Spleen (tissue), 7 donors: ENCODE data around the gene TUT1.

ENCODE experiments used
- CTCF ChIP-seq, 11 experiments: fragments of 200-600 bp in 7 of 11; fragments of 450-650 bp in 4 of 11; sonication (generic) in 4 of 11; IDR thresholded peaks in 8 of 11; conservative IDR thresholded peaks in 3 of 11; 1 replicate in 7 of 11; 2 replicates in 4 of 11; pipeline versions ENCODE4 v1.4.0 to v1.8.0; 2016 to 2021; ENCODE audit warnings: antibody characterized with exemption in 11 of 11, inconsistent platforms in 4 of 11, mild to moderate bottlenecking in 1 of 11
- POLR2A ChIP-seq, 3 donors: fragments of 450-650 bp; IDR thresholded peaks; one replicate each; pipeline ENCODE4 v1.5.1; 2017; ENCODE audit warnings: antibody characterized with exemption in 3 of 3, mild to moderate bottlenecking in 1 of 3
- POLR2AphosphoS5 ChIP-seq, 3 donors: sonication (generic); formaldehyde crosslinking; IDR thresholded peaks; one replicate each; pipeline ENCODE4 v1.5.1; 2017; ENCODE audit warnings: antibody characterized with exemption in 3 of 3
- donor health status: DM: no; HTN: no; CAD: no; lungs with moderate emphysema.
- donor health status: DM: no; HTN: no; CAD: no.
- donor health status: DM: no; HTN: no; CAD: no.

GRCh38 chr11:62605902-62606301 lies 14.6 kb upstream of the TUT1 start:
- TF ChIP-seq CTCF (IDR thresholded peaks at IDR 0.05 in 8 of 11, conservative IDR thresholded peaks at IDR 0.05 in 3 of 11): no peak
- no peak for TF ChIP-seq POLR2A (IDR thresholded peaks at IDR 0.05)
- TF ChIP-seq POLR2AphosphoS5 (IDR thresholded peaks at IDR 0.05): no peak
